ENCODE data around the gene BORCS8. TPM values are rescaled to one million over a fixed set of nuclear protein-coding genes. Genes with fewer than 3 reads are reported as not detected.

The BORCS8 gene
- total and polyA plus RNA-seq, 2 experiments from 2014 or later = 9.7 to 23.1 TPM

DNA sequence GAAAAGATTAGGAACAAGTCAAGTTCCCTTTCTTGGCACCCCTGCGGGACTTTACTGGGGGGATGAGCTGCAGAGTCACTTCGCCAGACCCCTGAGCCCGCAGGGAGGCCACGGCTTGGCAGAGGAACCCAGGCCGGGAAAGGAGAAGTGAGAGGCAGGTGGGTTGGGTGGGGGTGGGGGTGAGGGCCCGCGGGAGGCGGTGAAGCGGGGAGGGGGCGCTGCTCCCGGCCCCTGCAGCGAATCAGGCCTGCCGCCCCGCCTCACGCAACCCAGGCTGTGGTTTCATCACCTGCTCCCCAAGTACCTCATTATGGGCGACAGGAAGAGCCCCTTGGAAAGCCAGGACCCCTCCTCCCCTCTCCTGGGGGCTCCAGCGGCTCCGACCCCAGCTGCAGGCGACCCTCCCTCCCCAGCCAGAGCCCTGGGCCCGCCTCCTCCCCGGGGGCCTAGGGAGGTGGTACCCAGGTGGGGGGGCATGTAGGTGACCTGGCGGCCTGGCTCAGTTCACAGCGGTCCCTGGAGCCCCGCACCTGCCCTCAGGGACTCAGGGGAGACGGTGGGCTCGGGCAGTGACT, 31.4 kb downstream of the BORCS8 start:
- no peak for DNase-seq
- no peaks in the 10 kb centered on the region for H3K4me1 ChIP-seq (ENCODE audit: insufficient read depth)
- H2AFZ ChIP-seq = no peak overlapping the region
- no peaks in the 10 kb centered on the region for H3K79me2 ChIP-seq (ENCODE audit: insufficient read depth)
- no peaks in the 10 kb centered on the region for H3K9me3 ChIP-seq (ENCODE audit: low read depth)
- H3K27ac ChIP-seq = no peak overlapping the region
- TF ChIP-seq EZH2 (IDR thresholded peaks at IDR 0.05; ENCODE audit: insufficient read depth, poor library complexity, severe bottlenecking) = no peak
- no peak for TF ChIP-seq EZH2phosphoT487 (IDR thresholded peaks at IDR 0.05; ENCODE audit: insufficient read depth, low read depth)
- no peak overlapping the region for H3K4me2 ChIP-seq (ENCODE audit: unreplicated experiment)
- no peaks in the 10 kb centered on the region for H4K20me1 ChIP-seq (ENCODE audit: insufficient read depth)
- no peak overlapping the region for H3K9ac ChIP-seq
- H3K36me3 ChIP-seq (ENCODE audit: low read depth) = no peaks in the 10 kb centered on the region
- in situ Hi-C loops (cut with MboI) = no loop called here
- H3F3A ChIP-seq (ENCODE audit: insufficient read depth) = no peaks in the 10 kb centered on the region
- no peaks in the 10 kb centered on the region for H3K27me3 ChIP-seq (replicated peaks; ENCODE audit: insufficient read depth)
- H3K4me3 ChIP-seq = no peak overlapping the region
- no peaks in the 10 kb centered on the region for H3K9me2 ChIP-seq (ENCODE audit: insufficient read depth)
- WGBS, 2 experiments (ENCODE audit: low coverage in 1 of 2, low lambda C conversion rate in 2 of 2, missing lambda C conversion rate in 2 of 2) = 71 to 80% methylated on average over 10 to 19 of the region's 26 CpGs

DNA sequence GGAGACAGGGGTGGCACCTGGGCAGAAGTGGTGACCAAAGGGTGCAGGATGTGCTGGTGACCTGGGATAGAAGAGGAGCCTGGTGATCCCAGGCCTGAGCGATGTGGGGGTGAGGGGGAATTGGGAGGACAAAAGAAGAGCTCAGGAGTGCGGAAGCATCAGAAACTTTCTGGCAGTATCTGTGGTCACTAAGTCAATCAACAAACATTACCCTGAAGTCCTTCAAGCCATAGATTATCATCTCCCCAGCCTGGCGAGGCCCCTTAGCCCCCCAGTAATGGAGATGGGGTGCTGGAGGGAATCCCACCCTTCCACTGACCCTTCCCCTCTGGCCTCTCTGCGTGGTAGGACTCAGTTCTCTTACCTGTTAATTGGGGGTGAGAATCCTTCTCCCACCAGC, 32.4 kb downstream of the BORCS8 start:
- no peak overlapping the region for H2AFZ ChIP-seq
- no peaks in the 10 kb centered on the region for H3K36me3 ChIP-seq (ENCODE audit: low read depth)
- H3K4me1 ChIP-seq (ENCODE audit: insufficient read depth) = no peaks in the 10 kb centered on the region
- DNase-seq = no peak
- no peaks in the 10 kb centered on the region for H4K20me1 ChIP-seq (ENCODE audit: insufficient read depth)
- no peak for TF ChIP-seq EZH2phosphoT487 (IDR thresholded peaks at IDR 0.05; ENCODE audit: insufficient read depth, low read depth)
- TF ChIP-seq EZH2 (IDR thresholded peaks at IDR 0.05; ENCODE audit: insufficient read depth, poor library complexity, severe bottlenecking) = no peak
- WGBS, 2 experiments (ENCODE audit: low coverage in 1 of 2, low lambda C conversion rate in 2 of 2, missing lambda C conversion rate in 2 of 2) = 80 to 87% methylated on average over 4 of the region's 4 CpGs
- H3K9me2 ChIP-seq (ENCODE audit: insufficient read depth) = no peaks in the 10 kb centered on the region
- no peaks in the 10 kb centered on the region for H3K27me3 ChIP-seq (replicated peaks; ENCODE audit: insufficient read depth)
- H3F3A ChIP-seq (ENCODE audit: insufficient read depth) = no peaks in the 10 kb centered on the region
- H3K79me2 ChIP-seq (ENCODE audit: insufficient read depth) = no peaks in the 10 kb centered on the region
- H3K9ac ChIP-seq = no peak overlapping the region
- H3K27ac ChIP-seq = no peak overlapping the region
- no peaks in the 10 kb centered on the region for H3K9me3 ChIP-seq (ENCODE audit: low read depth)
- H3K4me2 ChIP-seq (ENCODE audit: unreplicated experiment) = no peak overlapping the region
- in situ Hi-C loops (cut with MboI) = no loop called here
- H3K4me3 ChIP-seq = no peak overlapping the region

DNA sequence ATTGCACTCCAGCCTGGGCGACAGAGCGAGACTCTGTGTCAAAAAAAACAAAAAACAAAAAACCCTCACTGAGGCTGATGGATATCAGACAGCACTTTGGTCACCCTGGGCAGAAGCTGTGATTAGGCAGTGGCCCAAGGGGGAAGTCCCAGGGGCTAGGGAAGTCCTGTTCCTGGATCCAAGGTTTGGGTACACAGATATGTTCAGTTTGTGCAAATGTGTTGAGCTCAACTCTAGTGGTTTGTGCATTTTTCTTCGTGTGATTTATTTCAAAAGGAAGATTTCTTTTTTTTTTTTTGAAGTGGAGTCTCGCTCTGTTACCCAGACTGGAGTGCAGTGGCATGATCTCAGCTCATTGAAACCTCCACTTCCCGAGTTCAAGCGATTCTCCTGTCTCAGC, 34.1 kb downstream of the BORCS8 start:
- H3K4me3 ChIP-seq = no peak overlapping the region
- no peak overlapping the region for H3K4me2 ChIP-seq (ENCODE audit: unreplicated experiment)
- no peak for TF ChIP-seq EZH2 (IDR thresholded peaks at IDR 0.05; ENCODE audit: insufficient read depth, poor library complexity, severe bottlenecking)
- no peak for TF ChIP-seq EZH2phosphoT487 (IDR thresholded peaks at IDR 0.05; ENCODE audit: insufficient read depth, low read depth)

DNA sequence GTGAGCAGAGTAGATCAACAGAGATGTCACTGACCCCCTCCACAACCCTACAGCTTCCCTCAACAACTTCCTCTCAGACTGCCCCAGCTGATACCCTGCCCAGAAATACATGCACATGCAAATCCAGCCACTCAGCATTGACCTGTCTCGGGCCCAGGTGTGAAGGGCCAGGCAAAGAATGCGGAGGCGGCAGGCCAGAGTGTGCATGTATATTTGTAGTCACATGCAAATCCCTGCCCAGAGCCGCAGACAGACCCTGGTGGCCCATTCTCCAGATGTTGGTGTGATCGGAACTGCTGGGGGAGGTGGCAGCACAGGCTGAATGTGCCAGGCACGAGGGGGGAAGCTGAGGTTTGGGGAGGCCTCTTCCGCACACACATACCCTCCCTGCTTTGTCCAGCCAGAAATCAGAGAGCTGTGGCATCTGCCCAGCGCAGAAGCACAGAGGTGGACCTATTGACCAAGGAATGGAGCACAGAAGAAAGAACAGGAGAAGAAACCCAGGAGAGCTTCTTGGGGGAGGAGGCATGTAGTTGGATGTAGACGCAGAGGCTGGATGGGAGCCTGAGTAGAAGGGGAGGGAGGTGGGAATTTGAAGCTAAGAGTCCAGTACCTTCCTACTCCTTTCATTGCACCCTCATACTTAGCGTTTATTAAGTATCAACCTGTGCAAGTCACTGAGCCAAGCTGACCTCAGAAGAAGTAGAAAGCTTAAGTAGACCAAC, 36.3 kb downstream of the BORCS8 start:
- H3K9ac ChIP-seq = no peak overlapping the region
- WGBS, 2 experiments (ENCODE audit: low coverage in 1 of 2, low lambda C conversion rate in 2 of 2, missing lambda C conversion rate in 2 of 2) = 92 to 96% methylated on average over 10 of the region's 10 CpGs
- no peak overlapping the region for H3K4me3 ChIP-seq
- TF ChIP-seq EZH2phosphoT487 (IDR thresholded peaks at IDR 0.05; ENCODE audit: insufficient read depth, low read depth) = no peak
- H3K9me2 ChIP-seq (ENCODE audit: insufficient read depth) = no peaks in the 10 kb centered on the region
- H3K4me1 ChIP-seq (ENCODE audit: insufficient read depth) = no peaks in the 10 kb centered on the region
- no peaks in the 10 kb centered on the region for H3K36me3 ChIP-seq (ENCODE audit: low read depth)
- H3K4me2 ChIP-seq (ENCODE audit: unreplicated experiment) = no peak overlapping the region
- H3K9me3 ChIP-seq (ENCODE audit: low read depth) = no peaks in the 10 kb centered on the region
- no peak overlapping the region for H3K27ac ChIP-seq
- no peak for DNase-seq
- H3K79me2 ChIP-seq (ENCODE audit: insufficient read depth) = no peaks in the 10 kb centered on the region
- H3K27me3 ChIP-seq (replicated peaks; ENCODE audit: insufficient read depth) = no peaks in the 10 kb centered on the region
- H3F3A ChIP-seq (ENCODE audit: insufficient read depth) = no peaks in the 10 kb centered on the region
- no peaks in the 10 kb centered on the region for H4K20me1 ChIP-seq (ENCODE audit: insufficient read depth)
- in situ Hi-C loops (cut with MboI) = no loop called here
- H2AFZ ChIP-seq = no peak overlapping the region

More for the DNA sequence above, 34.1 kb downstream of the BORCS8 start:
- Histone ChIP-seq H3K9me3 (ENCODE audit: low read depth) (no peaks in the 10 kb centered on the region), H2AFZ (no peak overlapping the region), H3K9ac (no peak overlapping the region), H3K36me3 (ENCODE audit: low read depth) (no peaks in the 10 kb centered on the region), H3K27ac (no peak overlapping the region), H3F3A (ENCODE audit: insufficient read depth) (no peaks in the 10 kb centered on the region), H3K79me2 (ENCODE audit: insufficient read depth) (no peaks in the 10 kb centered on the region), H4K20me1 (ENCODE audit: insufficient read depth) (no peaks in the 10 kb centered on the region), H3K9me2 (ENCODE audit: insufficient read depth) (no peaks in the 10 kb centered on the region), H3K27me3 (replicated peaks; ENCODE audit: insufficient read depth) (no peaks in the 10 kb centered on the region), H3K4me1 (ENCODE audit: insufficient read depth) (no peaks in the 10 kb centered on the region)
- in situ Hi-C loops (cut with MboI) = no loop called here
- no peak for DNase-seq
- 81 to 82% methylated on average over 6 of the region's 6 CpGs for WGBS, 2 experiments (ENCODE audit: low coverage in 1 of 2, low lambda C conversion rate in 2 of 2, missing lambda C conversion rate in 2 of 2)

Data from GM23248 (cell line).